GM12875 (cell line): ENCODE measurements around the gene RAB14.

ENCODE experiments used
- H3K4me3 ChIP-seq: one replicate; pipeline ENCODE4 v1.5.1; 2011; ENCODE audit warnings: low read depth, low read length, control low read depth
- TF ChIP-seq, protein P1 (sequence below): IDR thresholded peaks from 2 replicates; pipeline ENCODE4 v1.5.1; 2011; ENCODE audit warnings: low read depth, mild to moderate bottlenecking, control low read depth, inconsistent platforms, low read length, moderate library complexity, borderline replicate concordance; ENCODE audit not compliant: insufficient read depth

The RAB14 gene

DNA sequence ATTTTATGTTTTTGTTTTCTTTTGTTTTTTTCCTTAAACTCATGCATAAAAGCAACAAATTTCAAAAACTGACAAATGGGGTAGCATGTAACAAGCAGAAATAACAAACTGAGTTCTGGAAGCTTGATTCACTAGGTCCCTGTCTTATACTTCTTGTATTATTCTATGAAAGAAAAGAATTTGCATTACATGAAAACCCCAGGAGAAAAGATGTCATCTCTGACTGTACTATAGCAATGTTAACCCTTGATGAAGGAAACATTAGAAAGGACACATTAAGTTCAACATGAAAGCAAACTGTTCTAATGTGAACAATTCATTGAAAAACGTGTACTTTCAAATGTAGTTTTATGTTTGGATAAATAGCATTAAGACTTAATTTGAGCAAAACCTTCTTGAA lies 9.2 kb downstream of the RAB14 start:
- H3K4me3 ChIP-seq = no peak overlapping the region
- TF ChIP-seq, protein P1, sequence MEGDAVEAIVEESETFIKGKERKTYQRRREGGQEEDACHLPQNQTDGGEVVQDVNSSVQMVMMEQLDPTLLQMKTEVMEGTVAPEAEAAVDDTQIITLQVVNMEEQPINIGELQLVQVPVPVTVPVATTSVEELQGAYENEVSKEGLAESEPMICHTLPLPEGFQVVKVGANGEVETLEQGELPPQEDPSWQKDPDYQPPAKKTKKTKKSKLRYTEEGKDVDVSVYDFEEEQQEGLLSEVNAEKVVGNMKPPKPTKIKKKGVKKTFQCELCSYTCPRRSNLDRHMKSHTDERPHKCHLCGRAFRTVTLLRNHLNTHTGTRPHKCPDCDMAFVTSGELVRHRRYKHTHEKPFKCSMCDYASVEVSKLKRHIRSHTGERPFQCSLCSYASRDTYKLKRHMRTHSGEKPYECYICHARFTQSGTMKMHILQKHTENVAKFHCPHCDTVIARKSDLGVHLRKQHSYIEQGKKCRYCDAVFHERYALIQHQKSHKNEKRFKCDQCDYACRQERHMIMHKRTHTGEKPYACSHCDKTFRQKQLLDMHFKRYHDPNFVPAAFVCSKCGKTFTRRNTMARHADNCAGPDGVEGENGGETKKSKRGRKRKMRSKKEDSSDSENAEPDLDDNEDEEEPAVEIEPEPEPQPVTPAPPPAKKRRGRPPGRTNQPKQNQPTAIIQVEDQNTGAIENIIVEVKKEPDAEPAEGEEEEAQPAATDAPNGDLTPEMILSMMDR = no peak

DNA sequence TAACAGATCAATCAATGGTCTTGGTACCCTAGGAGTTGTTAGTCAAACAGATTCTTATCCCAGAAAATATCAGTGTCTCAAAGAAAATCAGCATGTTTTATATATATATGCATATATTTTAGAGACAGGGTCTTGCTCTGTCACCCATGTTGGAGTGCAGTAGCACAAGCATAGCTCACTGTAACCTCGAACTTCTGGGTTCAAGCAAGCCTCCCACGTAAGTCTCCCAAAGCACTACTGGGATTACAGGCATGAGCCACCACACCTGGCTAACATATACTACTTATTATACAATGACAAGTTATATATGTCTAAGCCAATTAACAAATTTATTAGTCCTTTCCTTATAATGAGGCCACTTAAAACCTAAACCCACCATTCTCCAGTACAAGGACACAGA lies 10.4 kb downstream of the RAB14 start:
- TF ChIP-seq, protein P1 = no peak
- H3K4me3 ChIP-seq = no peak overlapping the region

DNA sequence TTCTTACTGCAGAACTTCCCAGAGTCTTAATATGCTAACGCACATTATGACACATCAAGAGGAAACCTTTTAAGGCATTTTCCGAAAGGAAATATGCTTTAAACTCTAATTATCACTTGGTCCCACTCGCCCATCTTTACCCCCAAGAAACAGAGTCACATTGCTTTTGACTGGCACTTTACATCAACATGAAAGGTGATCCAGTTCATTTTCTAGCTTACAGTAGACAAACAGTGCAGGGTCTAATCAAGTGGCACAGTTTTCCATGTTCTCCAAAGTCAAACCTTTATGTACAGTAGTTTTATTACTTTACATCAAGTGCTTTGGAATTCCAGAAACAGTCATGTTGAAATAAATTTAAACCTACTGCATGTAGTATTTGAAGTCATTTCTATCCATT lies 12.0 kb downstream of the RAB14 start:
- no peak overlapping the region for H3K4me3 ChIP-seq
- TF ChIP-seq, protein P1 = no peak

DNA sequence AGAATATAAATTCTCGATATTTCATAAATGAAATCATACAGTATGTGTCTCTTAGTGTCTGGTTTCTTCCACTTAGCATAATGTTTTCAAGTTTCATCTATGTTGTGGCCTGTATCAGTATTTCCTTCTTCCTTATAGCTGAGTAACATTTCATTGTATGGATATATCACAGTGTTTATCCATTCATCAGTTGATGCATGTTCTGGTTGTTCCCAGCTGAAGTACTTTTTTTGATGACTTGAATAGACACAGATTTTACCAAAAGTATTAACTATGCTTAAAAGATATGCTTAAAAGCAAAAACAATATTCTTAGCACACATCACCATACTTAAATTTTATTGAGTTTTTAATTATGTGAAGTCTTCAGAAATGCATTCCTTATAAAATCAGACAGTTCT lies 12.7 kb downstream of the RAB14 start:
- TF ChIP-seq, protein P1 = no peak
- no peak overlapping the region for H3K4me3 ChIP-seq

DNA sequence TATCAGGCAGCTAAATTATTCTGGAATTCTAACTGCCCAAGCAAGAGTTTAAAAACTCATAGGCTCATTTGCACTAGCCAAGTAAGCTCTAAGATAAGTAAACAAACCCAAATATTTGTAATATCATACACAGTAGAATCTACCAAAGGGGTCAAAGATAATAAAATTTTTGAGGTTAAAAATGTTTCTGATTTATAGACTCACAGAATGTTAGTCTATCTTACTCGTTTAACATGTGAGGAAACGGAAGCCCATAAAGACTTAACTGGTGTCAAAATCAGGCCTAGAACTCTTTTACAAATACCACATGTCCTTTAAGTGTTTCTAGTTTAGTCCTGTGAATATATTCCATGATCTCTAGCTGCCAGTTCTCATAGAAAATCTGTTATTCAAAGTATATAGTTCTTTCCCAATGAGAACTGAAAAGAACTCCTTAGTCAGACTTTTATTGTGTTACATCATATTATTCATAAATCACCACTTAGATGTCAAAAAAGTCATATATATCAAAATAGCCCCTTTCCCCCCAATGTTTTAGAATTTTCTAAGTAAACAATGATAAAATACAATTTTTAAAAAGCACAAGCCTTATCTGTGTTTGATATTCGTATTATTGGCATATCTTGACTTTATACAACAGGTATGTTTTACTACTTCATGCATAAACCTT lies 13.9 kb downstream of the RAB14 start:
- TF ChIP-seq, protein P1 = no peak
- H3K4me3 ChIP-seq = no peak overlapping the region

DNA sequence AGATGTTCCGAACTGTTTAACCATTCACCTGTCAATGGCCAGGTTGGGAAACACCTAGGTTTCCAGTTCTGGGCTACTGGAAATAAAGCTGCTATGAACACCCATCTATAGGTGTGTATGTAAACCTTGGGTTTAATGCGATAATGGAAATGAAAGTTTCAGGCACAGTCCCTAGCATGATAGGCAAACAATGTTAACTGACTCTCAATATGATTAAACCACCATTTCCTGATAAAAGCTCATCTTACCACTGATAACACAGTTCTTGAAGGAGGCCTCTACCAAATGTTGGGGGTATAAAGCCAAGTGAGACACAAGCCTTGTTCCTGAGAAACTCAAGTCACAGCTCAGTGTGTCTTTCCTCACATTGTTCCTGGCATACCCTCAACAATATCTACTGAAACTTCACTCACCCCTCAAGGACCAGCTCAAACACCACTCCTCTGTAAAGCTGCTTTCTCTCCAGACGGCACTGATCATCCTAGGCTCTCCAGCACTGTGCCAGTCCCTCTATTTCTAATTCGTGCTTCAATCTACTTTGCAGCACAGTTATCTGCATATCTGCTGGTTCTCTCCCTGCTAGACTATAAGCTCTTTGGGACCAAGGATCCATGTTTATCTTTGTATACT lies 15.8 kb downstream of the RAB14 start:
- TF ChIP-seq, protein P1 = no peak

DNA sequence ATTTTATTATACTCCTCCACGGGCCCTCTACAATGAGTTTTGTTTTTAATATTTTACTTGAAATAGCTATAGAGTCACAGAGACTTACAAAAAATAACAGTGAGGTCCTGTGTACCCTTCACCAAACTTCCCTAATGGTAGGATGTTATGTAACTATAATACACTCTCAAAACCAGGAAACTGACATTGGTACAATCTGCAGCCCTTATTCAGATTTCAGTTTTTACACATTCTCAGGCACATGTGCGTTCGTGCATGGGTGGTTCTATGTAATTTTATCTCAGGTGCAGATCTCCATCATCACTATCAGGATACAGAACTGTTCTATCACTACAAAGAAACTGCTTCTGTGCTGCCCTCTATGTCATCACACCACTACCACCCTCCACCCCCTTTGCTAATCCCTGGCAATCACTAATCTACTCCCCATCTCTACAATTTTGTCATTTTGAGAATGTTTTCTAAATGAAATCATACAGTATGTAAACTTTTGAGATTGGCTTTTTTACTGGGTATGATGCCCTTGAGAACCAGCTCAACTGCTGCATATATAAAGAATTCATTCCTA lies 16.4 kb downstream of the RAB14 start:
- TF ChIP-seq, protein P1 = no peak
- H3K4me3 ChIP-seq = no peak overlapping the region

More for the DNA sequence above, 15.8 kb downstream of the RAB14 start:
- H3K4me3 ChIP-seq = no peak overlapping the region
